ENCODE results near the gene PMF1.

DNA sequence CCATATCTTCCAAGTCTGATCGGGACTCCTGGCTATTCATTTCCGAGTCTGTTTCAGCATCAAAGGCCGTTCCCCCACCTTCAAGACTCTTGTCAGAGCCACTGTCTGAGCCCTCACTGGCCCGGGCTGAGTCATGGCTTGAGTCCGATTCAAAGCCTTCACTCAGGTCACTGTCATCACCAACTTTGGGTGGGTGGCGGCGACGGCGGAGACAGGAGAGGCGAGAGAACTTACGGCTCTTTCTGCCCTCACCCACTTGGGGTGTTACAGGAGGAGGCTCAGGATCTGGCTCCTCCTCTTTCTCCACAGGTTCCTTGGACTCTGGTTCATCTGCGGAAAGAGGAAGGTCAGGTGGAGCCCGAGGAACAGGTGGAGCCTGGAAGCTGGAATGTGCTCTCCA is 53.2 kb downstream of the PMF1 start:
- TF ChIP-seq, protein P1, sequence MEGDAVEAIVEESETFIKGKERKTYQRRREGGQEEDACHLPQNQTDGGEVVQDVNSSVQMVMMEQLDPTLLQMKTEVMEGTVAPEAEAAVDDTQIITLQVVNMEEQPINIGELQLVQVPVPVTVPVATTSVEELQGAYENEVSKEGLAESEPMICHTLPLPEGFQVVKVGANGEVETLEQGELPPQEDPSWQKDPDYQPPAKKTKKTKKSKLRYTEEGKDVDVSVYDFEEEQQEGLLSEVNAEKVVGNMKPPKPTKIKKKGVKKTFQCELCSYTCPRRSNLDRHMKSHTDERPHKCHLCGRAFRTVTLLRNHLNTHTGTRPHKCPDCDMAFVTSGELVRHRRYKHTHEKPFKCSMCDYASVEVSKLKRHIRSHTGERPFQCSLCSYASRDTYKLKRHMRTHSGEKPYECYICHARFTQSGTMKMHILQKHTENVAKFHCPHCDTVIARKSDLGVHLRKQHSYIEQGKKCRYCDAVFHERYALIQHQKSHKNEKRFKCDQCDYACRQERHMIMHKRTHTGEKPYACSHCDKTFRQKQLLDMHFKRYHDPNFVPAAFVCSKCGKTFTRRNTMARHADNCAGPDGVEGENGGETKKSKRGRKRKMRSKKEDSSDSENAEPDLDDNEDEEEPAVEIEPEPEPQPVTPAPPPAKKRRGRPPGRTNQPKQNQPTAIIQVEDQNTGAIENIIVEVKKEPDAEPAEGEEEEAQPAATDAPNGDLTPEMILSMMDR (IDR thresholded peaks at IDR 0.05) = no peak
- TF ChIP-seq POLR2A (IDR thresholded peaks at IDR 0.05) = no peak
